Stimulated activated CD4-positive, alpha-beta T cell treated with anti-CD3 and anti-CD28 coated beads, Interleukin-12 subunit alpha, Interleukin-12 subunit beta, amount 100 ng/mL, for 48 hours (primary cell): Measurements from ENCODE around the gene RDH5.
A peak's percentile ranks its signal among the peaks of the same experiment; 100 is the strongest.

Experiments
- DNase-seq, 3 donors: peaks; one replicate each; pipeline ENCODE4 v3.0.0-alpha.2; 2020; ENCODE audit warnings: low read depth in 2 of 3, low spot score in 1 of 3

The RDH5 gene

DNA sequence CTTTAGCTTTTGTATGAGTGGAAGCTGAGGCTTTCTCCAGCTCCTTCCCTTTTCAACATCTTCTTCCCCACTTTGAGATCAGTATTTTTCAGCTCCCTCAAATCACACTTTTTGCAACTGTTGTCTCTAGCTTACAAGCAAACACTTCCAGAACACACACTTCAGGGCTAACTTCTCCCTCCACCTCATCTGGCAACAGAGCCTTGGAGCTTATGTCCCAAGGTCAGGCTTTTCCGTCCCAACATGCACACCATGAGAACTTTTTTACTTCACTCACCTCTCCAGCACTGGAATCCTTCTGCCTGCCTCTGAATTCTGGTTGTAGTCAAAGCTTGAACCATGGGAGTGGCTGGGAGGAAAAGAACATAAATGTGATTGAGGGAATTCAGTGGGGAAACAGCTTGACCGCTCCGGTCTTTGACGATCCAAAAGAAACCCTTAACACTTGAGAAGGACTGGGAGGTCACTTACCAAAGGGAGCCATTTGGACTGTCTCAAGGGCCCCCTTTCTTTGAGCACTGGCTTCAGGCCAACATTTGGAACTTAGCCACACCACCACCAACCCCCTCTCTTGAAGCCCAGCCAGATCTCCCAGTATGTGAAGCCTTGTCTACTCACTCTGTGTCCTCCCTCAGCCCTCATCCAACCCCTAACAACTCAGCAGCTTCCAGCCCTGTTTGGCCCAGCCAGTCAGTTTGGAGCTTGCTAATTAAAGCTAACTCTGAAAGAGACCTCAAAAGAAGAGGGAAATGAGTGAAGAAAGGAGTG lies 8.2 kb upstream of the RDH5 start:
- no peak for DNase-seq

- DNase-seq: no peak
These were observed 7.3 kb upstream of the RDH5 start for GRCh38 chr12:55712700-55713415.

GRCh38 chr12:55713721-55714120 lies 6.5 kb upstream of the RDH5 start:
- DNase-seq: no peak

- no peak for DNase-seq
These were observed 4.9 kb upstream of the RDH5 start for GRCh38 chr12:55715169-55715764.

- DNase-seq: peak; percentile 89 to 95 (median 91)
These were observed 4.2 kb upstream of the RDH5 start, which contains the start of gene BLOC1S1 for GRCh38 chr12:55715833-55716581. Gene BLOC1S1 (plus strand): TSS chr12:55716046. CDS start chr12:55716052, 6 bp downstream.

DNA sequence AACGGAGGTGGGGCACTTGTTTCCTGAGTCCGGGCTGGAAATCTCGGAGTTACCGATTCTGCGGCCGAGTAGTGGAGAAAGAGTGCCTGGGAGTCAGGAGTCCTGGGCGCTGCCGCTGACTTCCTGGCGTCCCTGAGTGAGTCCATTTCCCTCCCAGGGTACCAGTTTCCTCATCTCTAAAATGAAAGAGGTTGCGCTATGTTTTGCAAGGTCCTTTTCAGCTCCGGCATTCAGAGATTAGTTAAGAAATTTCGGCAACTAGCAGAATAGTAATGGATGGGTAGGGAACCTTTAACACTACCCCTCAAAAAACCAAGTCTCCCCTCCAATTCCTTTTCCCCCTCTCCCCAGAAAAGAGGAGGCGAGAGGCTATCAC lies 3.6 kb upstream of the RDH5 start:
- DNase-seq: no peak

DNA sequence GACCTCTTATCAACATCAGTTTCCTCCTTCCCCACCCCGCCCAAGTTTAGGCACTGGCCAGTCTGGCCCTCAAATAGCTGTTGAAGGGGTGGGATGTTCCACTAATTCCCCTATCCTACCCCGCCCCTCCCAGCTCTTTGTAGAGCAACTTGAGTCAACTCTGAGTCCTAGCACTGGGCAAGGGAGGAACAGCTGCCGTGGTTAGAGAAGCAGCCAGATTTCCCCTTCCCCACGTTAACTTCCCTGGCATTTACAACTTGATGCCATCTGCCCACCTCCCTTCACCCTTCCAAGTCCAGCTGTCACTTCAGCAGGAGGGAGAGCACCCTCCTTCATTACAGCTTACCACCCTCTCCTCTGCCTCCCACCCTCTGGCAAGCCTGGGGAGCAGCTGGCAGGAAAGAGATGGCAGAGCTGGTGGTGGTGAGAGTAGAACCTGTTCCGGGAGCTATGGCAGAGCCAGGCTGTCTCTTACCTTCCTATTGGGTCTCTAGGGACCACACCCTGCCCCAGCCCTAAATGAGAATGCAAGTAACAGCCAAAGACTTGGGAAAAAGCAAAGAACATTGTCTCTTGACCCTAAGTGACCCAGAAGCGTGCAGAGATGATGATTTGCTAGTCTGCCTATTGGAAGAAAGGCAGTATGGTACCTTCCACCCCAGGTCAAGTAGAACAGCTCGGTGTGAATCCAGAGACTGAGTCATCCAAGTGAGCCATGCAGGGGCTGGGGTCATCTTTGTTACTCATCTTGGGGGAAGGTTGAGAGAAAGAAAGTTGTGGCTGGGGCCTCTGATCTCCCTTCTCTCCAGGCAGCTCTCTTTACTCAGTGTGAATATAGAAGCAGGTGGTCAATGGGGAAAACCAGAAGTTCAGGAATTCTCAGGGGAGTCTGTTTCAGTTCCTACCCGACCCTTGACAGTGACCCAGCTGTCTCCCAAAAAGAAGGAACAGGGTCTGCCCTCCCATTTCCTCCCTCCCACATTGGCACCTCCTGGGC lies 2.9 kb upstream of the RDH5 start:
- DNase-seq: no peak

GRCh38 chr12:55718015-55718414 lies 2.2 kb upstream of the RDH5 start:
- DNase-seq: no peak

DNA sequence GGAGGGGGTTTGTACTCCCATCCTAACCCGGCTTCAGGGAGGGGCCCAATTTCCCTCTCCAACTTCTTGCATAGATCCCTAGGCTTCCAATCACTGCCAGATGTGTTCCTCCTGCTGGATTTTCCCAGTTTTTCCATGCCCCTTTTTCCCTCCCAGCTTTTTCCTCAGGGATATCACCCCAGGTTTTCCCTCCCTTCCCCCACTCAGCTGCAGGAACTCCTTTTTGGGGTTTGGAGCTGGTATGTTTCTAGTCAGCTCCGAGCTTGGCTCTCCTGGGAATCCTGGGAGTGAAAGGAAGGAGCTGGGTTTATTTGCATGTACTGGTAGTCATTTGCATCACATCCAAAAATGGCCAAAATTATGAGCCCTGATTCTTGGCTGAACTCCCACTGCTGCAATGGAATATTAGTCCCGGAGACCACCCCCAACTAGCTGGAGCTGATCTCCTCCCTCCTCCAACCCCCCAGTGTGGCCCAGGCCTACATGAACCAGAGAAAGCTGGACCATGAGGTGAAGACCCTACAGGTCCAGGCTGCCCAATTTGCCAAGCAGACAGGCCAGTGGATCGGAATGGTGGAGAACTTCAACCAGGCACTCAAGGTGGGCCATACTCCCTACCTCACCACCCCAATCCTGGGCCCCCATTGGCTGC lies 1.4 kb upstream of the RDH5 start:
- no peak for DNase-seq

DNA sequence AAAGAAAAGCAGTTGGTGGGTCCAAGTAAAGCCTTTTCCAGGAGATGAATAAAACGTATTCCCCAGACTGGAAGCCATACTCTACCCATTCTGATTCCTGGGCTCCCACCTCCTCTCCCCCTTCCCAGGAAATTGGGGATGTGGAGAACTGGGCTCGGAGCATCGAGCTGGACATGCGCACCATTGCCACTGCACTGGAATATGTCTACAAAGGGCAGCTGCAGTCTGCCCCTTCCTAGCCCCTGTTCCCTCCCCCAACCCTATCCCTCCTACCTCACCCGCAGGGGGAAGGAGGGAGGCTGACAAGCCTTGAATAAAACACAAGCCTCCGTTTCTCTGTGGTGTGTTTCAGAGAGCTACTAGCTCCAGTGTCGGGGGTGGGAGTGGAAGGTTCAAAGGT lies 822 bp upstream of the RDH5 start:
- DNase-seq: no peak

- no peak for DNase-seq
These were observed 776 bp downstream of the RDH5 start for GRCh38 chr12:55720894-55721444.

GRCh38 chr12:55721601-55722213 lies 1.5 kb downstream of the RDH5 start:
- DNase-seq: no peak

DNA sequence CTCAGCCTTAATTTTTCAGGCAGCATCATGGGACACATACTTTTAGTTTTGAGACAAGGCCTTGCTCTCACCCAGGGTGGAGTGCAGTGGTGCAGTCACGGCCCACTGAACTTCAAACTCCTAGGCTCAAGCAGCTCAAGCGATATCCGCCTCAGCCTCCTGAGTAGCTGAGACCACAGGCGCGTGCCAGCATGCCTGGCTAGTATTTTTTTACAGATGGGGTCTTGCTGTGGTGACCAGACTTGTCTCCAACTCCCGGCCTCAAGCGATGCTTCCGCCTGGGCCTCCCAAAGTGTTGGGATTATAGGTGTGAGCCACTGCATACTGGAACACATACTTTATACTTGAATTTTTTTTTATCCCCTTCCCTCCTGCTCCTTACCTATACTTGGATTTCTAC lies 2.8 kb downstream of the RDH5 start:
- DNase-seq: no peak

DNA sequence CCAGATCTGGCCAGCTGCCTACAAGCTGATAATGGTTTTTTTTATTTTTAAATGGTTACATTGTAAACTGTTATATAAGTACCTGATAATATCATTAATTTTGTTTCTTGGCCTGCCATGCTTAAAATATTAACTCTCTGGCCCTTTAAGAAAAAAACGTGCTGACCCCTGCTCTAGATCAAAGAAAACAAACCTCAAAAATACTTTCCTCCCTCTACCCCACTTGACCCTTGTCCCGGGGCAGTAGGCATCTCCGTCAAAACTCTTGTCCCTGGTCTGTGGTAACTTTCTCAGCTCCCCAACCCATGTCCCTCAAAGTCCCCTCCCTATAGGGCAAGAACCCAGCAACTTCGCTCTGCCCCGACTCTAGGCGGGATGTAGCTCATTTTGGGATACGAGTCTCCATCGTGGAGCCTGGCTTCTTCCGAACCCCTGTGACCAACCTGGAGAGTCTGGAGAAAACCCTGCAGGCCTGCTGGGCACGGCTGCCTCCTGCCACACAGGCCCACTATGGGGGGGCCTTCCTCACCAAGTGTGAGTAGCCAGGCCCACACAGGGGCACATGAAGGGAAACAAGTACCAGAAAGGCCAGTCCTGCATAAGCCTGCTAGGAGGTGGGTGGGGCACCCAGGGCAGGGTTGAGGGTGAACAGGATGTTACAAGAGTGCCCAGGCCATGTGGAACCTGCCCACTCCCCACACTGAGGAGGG lies 3.5 kb downstream of the RDH5 start:
- no peak for DNase-seq

DNA sequence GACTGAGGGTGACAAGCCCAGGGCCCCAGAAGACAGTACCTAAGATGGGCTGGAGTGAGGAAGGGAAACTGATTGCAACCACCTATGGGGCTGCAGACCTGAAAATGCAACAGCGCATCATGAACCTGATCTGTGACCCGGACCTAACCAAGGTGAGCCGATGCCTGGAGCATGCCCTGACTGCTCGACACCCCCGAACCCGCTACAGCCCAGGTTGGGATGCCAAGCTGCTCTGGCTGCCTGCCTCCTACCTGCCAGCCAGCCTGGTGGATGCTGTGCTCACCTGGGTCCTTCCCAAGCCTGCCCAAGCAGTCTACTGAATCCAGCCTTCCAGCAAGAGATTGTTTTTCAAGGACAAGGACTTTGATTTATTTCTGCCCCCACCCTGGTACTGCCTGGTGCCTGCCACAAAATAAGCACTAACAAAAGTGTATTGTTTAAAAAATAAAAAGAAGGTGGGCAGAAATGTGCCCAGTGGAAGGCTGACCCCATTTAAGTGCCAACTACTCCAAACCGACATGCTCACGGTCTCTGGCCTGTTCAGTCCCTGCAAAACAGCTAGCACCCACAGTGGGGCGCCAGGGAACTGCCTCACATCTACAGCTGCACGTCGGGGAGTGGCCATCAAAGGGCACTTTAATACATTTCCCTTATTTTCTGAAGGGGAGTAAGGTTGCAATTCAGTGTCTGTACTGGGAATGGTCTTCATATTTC lies 4.2 kb downstream of the RDH5 start:
- peak in 2 of 3 donors; percentile 47 to 65 for DNase-seq

DNA sequence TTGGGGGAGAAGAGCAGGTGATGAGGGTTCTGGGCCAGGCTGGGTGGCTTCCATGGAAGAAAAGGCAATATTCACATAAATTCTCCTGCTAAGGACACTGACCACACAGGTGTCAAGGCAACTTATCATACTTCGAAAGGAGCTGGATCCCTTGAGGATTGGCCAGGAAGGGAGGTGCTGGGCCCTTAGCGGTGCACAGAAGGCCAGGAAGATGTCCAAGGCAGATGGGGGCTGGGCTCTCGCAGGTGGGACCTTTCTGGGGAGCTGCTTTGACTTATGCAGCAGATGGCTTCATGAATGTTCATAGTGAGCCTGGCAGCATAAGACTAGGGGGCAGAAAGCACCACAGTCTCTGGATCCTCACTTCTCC lies 4.7 kb downstream of the RDH5 start:
- no peak for DNase-seq

- no peak for DNase-seq
These were observed 5.4 kb downstream of the RDH5 start for GRCh38 chr12:55725556-55725955.

DNA sequence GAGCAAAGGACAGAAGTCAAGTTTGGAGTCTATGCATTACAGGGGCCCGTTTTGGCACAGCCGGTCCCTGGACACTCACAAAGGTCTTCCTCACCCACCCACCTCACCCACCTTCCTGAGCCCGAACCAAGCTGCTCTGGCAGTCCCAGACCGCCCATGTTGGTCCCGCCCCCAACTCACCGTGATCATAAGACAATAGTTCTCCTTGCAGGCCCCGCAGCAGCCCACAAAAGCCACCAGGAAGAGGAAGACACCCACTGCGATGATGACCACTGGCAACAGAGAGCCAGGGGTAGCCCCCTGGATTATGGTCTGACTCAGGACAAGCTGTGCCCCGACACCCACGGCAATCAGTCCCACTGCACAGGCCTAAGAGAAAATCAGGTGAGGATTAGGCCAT lies 6.8 kb downstream of the RDH5 start:
- DNase-seq: no peak
